ENCODE results near the gene SLC6A15.

SLC6A15 gene

GRCh38 chr12:84913129-84913515, 523 bp upstream of the SLC6A15 start:
- no peak overlapping the region for H4K8ac ChIP-seq (ENCODE audit: low read length)
- WGBS: 8% methylated on average over 9 of the region's 9 CpGs
- no peak overlapping the region for H2AK5ac ChIP-seq (ENCODE audit: low read length, severe bottlenecking)
- no peak overlapping the region for H2BK5ac ChIP-seq (ENCODE audit: low read depth, low read length, poor library complexity, severe bottlenecking)
- H3K9me3 ChIP-seq (ENCODE audit: control insufficient read depth, low read length): no peaks in the 10 kb centered on the region
- H3K4ac ChIP-seq (ENCODE audit: low read depth in 1 of 2, low read length in 2 of 2): no peak overlapping the region
- H3K23ac ChIP-seq (ENCODE audit: low read length in 2 of 2): no peak overlapping the region
- H2BK15ac ChIP-seq (ENCODE audit: low read depth, poor library complexity, severe bottlenecking): no peak overlapping the region
- H3K27ac ChIP-seq (ENCODE audit: low read length, poor library complexity, severe bottlenecking): no peak overlapping the region
- no peak overlapping the region for H4K91ac ChIP-seq (ENCODE audit: low read length)
- H3K9ac ChIP-seq (ENCODE audit: low read length): peak overlapping the region; percentile 97
- H2BK120ac ChIP-seq (ENCODE audit: low read depth, low read length): no peak overlapping the region
- no peaks in the 10 kb centered on the region for H3K36me3 ChIP-seq (ENCODE audit: control insufficient read depth in 1 of 2, insufficient read depth in 2 of 2, low read depth in 1 of 2, low read length in 2 of 2)
- H3K4me2 ChIP-seq (ENCODE audit: low read length, poor library complexity, severe bottlenecking): peak overlapping the region; percentile 96
- peak overlapping the region; percentile 87 for H2AFZ ChIP-seq (ENCODE audit: low read depth, low read length)
- H3K4me3 ChIP-seq (ENCODE audit: insufficient read depth in 1 of 2, low read depth in 1 of 2, low read length in 2 of 2): peak overlapping the region in 1 of 2 experiments; percentile 95
- peak overlapping the region in 1 of 2 experiments; percentile 75 for H3K18ac ChIP-seq (ENCODE audit: low read depth in 1 of 2, low read length in 2 of 2)
- H3K4me1 ChIP-seq (ENCODE audit: control insufficient read depth, insufficient read depth, low read depth, low read length): peaks cover 17% of the 10 kb centered on the region
- no peaks in the 10 kb centered on the region for H3K27me3 ChIP-seq (ENCODE audit: control insufficient read depth in 1 of 2, insufficient read depth in 1 of 2, low read length in 2 of 2)
- H3K14ac ChIP-seq (ENCODE audit: low read length in 2 of 2): no peak overlapping the region
- DNase-seq: peak; percentile 62
- peak overlapping the region in 1 of 2 experiments; percentile 78 for H2BK12ac ChIP-seq (ENCODE audit: low read length in 2 of 2)
- H3K79me1 ChIP-seq (replicated peaks; ENCODE audit: low read length, poor library complexity, severe bottlenecking): no peaks in the 10 kb centered on the region

DNA sequence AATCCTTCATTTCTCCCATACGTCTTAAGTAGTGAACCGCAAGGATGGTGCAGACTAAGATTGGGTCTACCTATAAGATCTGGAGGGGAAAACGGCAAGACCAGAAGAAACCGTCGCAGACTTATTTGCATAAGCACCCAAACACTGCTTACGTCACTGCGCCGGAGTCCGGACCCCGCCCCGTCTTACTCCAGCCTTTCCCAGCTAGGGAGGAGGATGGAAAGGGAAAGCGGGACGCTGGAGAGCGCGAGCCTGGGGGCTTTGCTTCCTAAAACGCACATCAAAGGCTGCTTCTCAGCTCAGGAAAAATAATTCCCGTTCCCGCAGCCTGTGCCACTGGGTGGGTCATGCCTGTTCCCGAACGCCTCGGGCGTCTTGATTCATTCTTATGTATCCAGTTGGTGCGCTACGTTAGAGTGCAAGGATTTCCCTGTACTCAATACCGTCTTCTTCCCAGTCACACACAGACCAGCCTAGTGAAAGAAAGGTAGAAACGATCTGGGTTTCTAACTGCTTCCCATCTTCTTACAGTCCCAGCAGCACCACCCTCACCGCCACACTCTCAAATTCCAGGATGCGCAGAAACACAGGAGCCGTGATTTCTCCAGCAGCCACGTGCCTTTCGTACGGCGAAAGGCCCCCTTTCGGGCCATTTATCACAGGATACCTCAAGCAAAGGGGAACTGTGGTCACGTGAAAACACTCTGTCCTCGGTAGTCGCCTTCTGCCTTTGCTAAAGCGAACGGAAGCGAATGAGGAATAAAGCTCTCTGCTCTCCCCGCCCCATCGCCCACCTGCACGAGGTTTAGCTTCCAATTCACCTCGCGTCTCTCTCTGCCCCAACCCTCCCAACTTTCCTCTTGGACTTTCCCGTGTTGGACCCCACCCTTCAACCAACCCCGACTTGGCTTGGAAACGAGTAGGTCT, 1.1 kb downstream of the SLC6A15 start:
- H2BK5ac ChIP-seq (ENCODE audit: low read depth, low read length, poor library complexity, severe bottlenecking): no peak overlapping the region
- H2BK15ac ChIP-seq (ENCODE audit: low read depth, poor library complexity, severe bottlenecking): no peak overlapping the region
- H3K4me2 ChIP-seq (ENCODE audit: low read length, poor library complexity, severe bottlenecking): peak overlapping the region; percentile 96
- no peak overlapping the region for H3K14ac ChIP-seq (ENCODE audit: low read length in 2 of 2)
- H3K4me3 ChIP-seq (ENCODE audit: insufficient read depth in 1 of 2, low read depth in 1 of 2, low read length in 2 of 2): peak overlapping the region; percentile 52 to 95
- H3K36me3 ChIP-seq (ENCODE audit: control insufficient read depth in 1 of 2, insufficient read depth in 2 of 2, low read depth in 1 of 2, low read length in 2 of 2): no peaks in the 10 kb centered on the region
- H3K9ac ChIP-seq (ENCODE audit: low read length): peak overlapping the region; percentile 97
- H3K27ac ChIP-seq (ENCODE audit: low read length, poor library complexity, severe bottlenecking): no peak overlapping the region
- no peak overlapping the region for H4K91ac ChIP-seq (ENCODE audit: low read length)
- H2AFZ ChIP-seq (ENCODE audit: low read depth, low read length): peak overlapping the region; percentile 3
- no peak overlapping the region for H3K4ac ChIP-seq (ENCODE audit: low read depth in 1 of 2, low read length in 2 of 2)
- DNase-seq: peak; percentile 92
- H4K8ac ChIP-seq (ENCODE audit: low read length): peak overlapping the region; percentile 39
- H2BK12ac ChIP-seq (ENCODE audit: low read length in 2 of 2): no peak overlapping the region
- no peaks in the 10 kb centered on the region for H3K9me3 ChIP-seq (ENCODE audit: control insufficient read depth, low read length)
- H3K27me3 ChIP-seq (ENCODE audit: control insufficient read depth in 1 of 2, insufficient read depth in 1 of 2, low read length in 2 of 2): no peaks in the 10 kb centered on the region
- H2AK5ac ChIP-seq (ENCODE audit: low read length, severe bottlenecking): no peak overlapping the region
- H3K4me1 ChIP-seq (ENCODE audit: control insufficient read depth, insufficient read depth, low read depth, low read length): peaks cover 17% of the 10 kb centered on the region
- H3K79me1 ChIP-seq (replicated peaks; ENCODE audit: low read length, poor library complexity, severe bottlenecking): no peaks in the 10 kb centered on the region
- peak overlapping the region in 1 of 2 experiments; percentile 70 for H3K18ac ChIP-seq (ENCODE audit: low read depth in 1 of 2, low read length in 2 of 2)
- under 1% methylated on average over 48 of the region's 48 CpGs for WGBS
- no peak overlapping the region for H3K23ac ChIP-seq (ENCODE audit: low read length in 2 of 2)
- no peak overlapping the region for H2BK120ac ChIP-seq (ENCODE audit: low read depth, low read length)

GRCh38 chr12:84910549-84911241, 1.9 kb downstream of the SLC6A15 start:
- peak overlapping the region in 1 of 2 experiments; percentile 11 for H2BK12ac ChIP-seq (ENCODE audit: low read length in 2 of 2)
- H3K27me3 ChIP-seq (ENCODE audit: control insufficient read depth in 1 of 2, insufficient read depth in 1 of 2, low read length in 2 of 2): no peaks in the 10 kb centered on the region
- H3K18ac ChIP-seq (ENCODE audit: low read depth in 1 of 2, low read length in 2 of 2): peak overlapping the region in 1 of 2 experiments; percentile 68
- peaks cover 17% of the 10 kb centered on the region for H3K4me1 ChIP-seq (ENCODE audit: control insufficient read depth, insufficient read depth, low read depth, low read length)
- H3K9ac ChIP-seq (ENCODE audit: low read length): peak overlapping the region; percentile 97
- H3K27ac ChIP-seq (ENCODE audit: low read length, poor library complexity, severe bottlenecking): no peak overlapping the region
- H3K4me3 ChIP-seq (ENCODE audit: insufficient read depth in 1 of 2, low read depth in 1 of 2, low read length in 2 of 2): peak overlapping the region in 1 of 2 experiments; percentile 95
- 44% methylated on average over 13 of the region's 21 CpGs for WGBS
- H2AFZ ChIP-seq (ENCODE audit: low read depth, low read length): no peak overlapping the region
- no peak overlapping the region for H4K8ac ChIP-seq (ENCODE audit: low read length)
- DNase-seq: peak; percentile 73
- H3K9me3 ChIP-seq (ENCODE audit: control insufficient read depth, low read length): no peaks in the 10 kb centered on the region
- peak overlapping the region in 1 of 2 experiments; percentile 26 for H3K4ac ChIP-seq (ENCODE audit: low read depth in 1 of 2, low read length in 2 of 2)
- H4K91ac ChIP-seq (ENCODE audit: low read length): no peak overlapping the region
- no peaks in the 10 kb centered on the region for H3K36me3 ChIP-seq (ENCODE audit: control insufficient read depth in 1 of 2, insufficient read depth in 2 of 2, low read depth in 1 of 2, low read length in 2 of 2)
- H2BK120ac ChIP-seq (ENCODE audit: low read depth, low read length): no peak overlapping the region
- H2BK15ac ChIP-seq (ENCODE audit: low read depth, poor library complexity, severe bottlenecking): no peak overlapping the region
- no peak overlapping the region for H3K23ac ChIP-seq (ENCODE audit: low read length in 2 of 2)
- no peak overlapping the region for H3K14ac ChIP-seq (ENCODE audit: low read length in 2 of 2)
- H3K79me1 ChIP-seq (replicated peaks; ENCODE audit: low read length, poor library complexity, severe bottlenecking): no peaks in the 10 kb centered on the region
- H3K4me2 ChIP-seq (ENCODE audit: low read length, poor library complexity, severe bottlenecking): peak overlapping the region; percentile 96
- no peak overlapping the region for H2BK5ac ChIP-seq (ENCODE audit: low read depth, low read length, poor library complexity, severe bottlenecking)
- no peak overlapping the region for H2AK5ac ChIP-seq (ENCODE audit: low read length, severe bottlenecking)

- Histone ChIP-seq H4K8ac (ENCODE audit: low read length) (no peak overlapping the region), H3K79me1 (replicated peaks; ENCODE audit: low read length, poor library complexity, severe bottlenecking) (no peaks in the 10 kb centered on the region), H3K18ac (ENCODE audit: low read depth in 1 of 2, low read length in 2 of 2) (no peak overlapping the region), H2BK5ac (ENCODE audit: low read depth, low read length, poor library complexity, severe bottlenecking) (no peak overlapping the region), H2BK15ac (ENCODE audit: low read depth, poor library complexity, severe bottlenecking) (no peak overlapping the region), H3K36me3 (ENCODE audit: control insufficient read depth in 1 of 2, insufficient read depth in 2 of 2, low read depth in 1 of 2, low read length in 2 of 2) (peaks cover 0 to 4% of the 10 kb centered on the region in 2 experiments), H4K91ac (ENCODE audit: low read length) (no peak overlapping the region), H3K9me3 (ENCODE audit: control insufficient read depth, low read length) (no peaks in the 10 kb centered on the region), H3K27me3 (ENCODE audit: control insufficient read depth in 1 of 2, insufficient read depth in 1 of 2, low read length in 2 of 2) (no peaks in the 10 kb centered on the region), H2AK5ac (ENCODE audit: low read length, severe bottlenecking) (no peak overlapping the region), H3K14ac (ENCODE audit: low read length in 2 of 2) (no peak overlapping the region), H3K4ac (ENCODE audit: low read depth in 1 of 2, low read length in 2 of 2) (no peak overlapping the region), H3K4me1 (ENCODE audit: control insufficient read depth, insufficient read depth, low read depth, low read length) (no peaks in the 10 kb centered on the region), H2BK120ac (ENCODE audit: low read depth, low read length) (no peak overlapping the region), H3K4me2 (ENCODE audit: low read length, poor library complexity, severe bottlenecking) (no peak overlapping the region), H3K4me3 (ENCODE audit: insufficient read depth in 1 of 2, low read depth in 1 of 2, low read length in 2 of 2) (no peak overlapping the region), H3K9ac (ENCODE audit: low read length) (no peak overlapping the region), H3K27ac (ENCODE audit: low read length, poor library complexity, severe bottlenecking) (no peak overlapping the region), H3K23ac (ENCODE audit: low read length in 2 of 2) (no peak overlapping the region), H2BK12ac (ENCODE audit: low read length in 2 of 2) (no peak overlapping the region), H2AFZ (ENCODE audit: low read depth, low read length) (no peak overlapping the region)
- no peak for DNase-seq
- 14% methylated on average over 1 of the region's 2 CpGs for WGBS
These were observed 8.5 kb downstream of the SLC6A15 start for GRCh38 chr12:84904051-84904450.

Data from mesenchymal stem cell (in vitro differentiated cells and primary cell).